ENCODE measurements around the gene ADAMTS4.

Gene ADAMTS4

GRCh38 chr1:161171696-161172095 is 27.2 kb downstream of the ADAMTS4 start:
- DNase-seq = no peak

- DNase-seq = no peak
Observed at GRCh38 chr1:161171191-161171590, 27.7 kb downstream of the ADAMTS4 start.

GRCh38 chr1:161168906-161169305 is 29.9 kb downstream of the ADAMTS4 start:
- no peak for DNase-seq

- DNase-seq = no peak
Observed at GRCh38 chr1:161166669-161167548, 31.9 kb downstream of the ADAMTS4 start.

- peak; percentile 93 for DNase-seq
Observed at GRCh38 chr1:161165742-161166668, 32.8 kb downstream of the ADAMTS4 start, which contains the start of gene PPOX. Gene PPOX, plus strand, starts transcription at chr1:161166426. Its CDS starts 422 bp downstream, at chr1:161166848.

GRCh38 chr1:161164901-161165610 is 33.8 kb downstream of the ADAMTS4 start:
- DNase-seq = no peak

- no peak for DNase-seq
Observed at GRCh38 chr1:161163793-161164192, 35.1 kb downstream of the ADAMTS4 start.

- no peak for DNase-seq
Observed at GRCh38 chr1:161162806-161163205, 36.0 kb downstream of the ADAMTS4 start.

GRCh38 chr1:161162052-161162451 is 36.8 kb downstream of the ADAMTS4 start:
- no peak for DNase-seq

GRCh38 chr1:161161652-161162051 is 37.2 kb downstream of the ADAMTS4 start:
- DNase-seq = no peak

- no peak for DNase-seq
Observed at GRCh38 chr1:161160671-161161145, 38.1 kb downstream of the ADAMTS4 start.

GRCh38 chr1:161159913-161160243 is 39.0 kb downstream of the ADAMTS4 start:
- no peak for DNase-seq

- peak; percentile 90 for DNase-seq
Observed at GRCh38 chr1:161159087-161159912, 39.6 kb downstream of the ADAMTS4 start, which contains the start of gene USP21. Gene USP21, plus strand, starts transcription at chr1:161159500. Its CDS starts 1,141 bp downstream, at chr1:161160641.

- no peak for DNase-seq
Observed at GRCh38 chr1:161158316-161159010, 40.4 kb downstream of the ADAMTS4 start.

- no peak for DNase-seq
Observed at GRCh38 chr1:161157867-161158266, 41.0 kb downstream of the ADAMTS4 start.

- DNase-seq = peak; percentile 88
Observed at GRCh38 chr1:161153682-161154337, 45.0 kb downstream of the ADAMTS4 start, which contains the start of gene UFC1. Gene UFC1, plus strand, starts transcription at chr1:161153978. Its CDS starts 20 bp downstream, at chr1:161153998.

- DNase-seq = no peak
Observed at GRCh38 chr1:161153176-161153575, 45.7 kb downstream of the ADAMTS4 start.

GRCh38 chr1:161145832-161146231 is 53.0 kb downstream of the ADAMTS4 start:
- DNase-seq = no peak

GRCh38 chr1:161140755-161141400 is 58.0 kb downstream of the ADAMTS4 start:
- DNase-seq = no peak

GRCh38 chr1:161139766-161140165 is 59.1 kb downstream of the ADAMTS4 start:
- peak; percentile 13 for DNase-seq

Measured in CD4-positive, alpha-beta T cell treated with Interferon gamma for 1 hour (primary cell).